Measurements from ENCODE around the gene FMNL1. TPM values are rescaled to one million over a fixed set of nuclear protein-coding genes. Genes with fewer than 3 reads are reported as not detected.

Gene FMNL1
- polyA plus RNA-seq, 2 donors: 4.3 to 5.2 TPM

- WGBS, 2 donors: 17 to 27% methylated on average over 28 to 33 of the region's 33 CpGs
These were observed 757 bp downstream of the FMNL1 start for GRCh38 chr17:45222289-45222995.

GRCh38 chr17:45222996-45223538 lies 1.4 kb downstream of the FMNL1 start:
- Histone ChIP-seq H3K27me3 (ENCODE audit: control insufficient read depth in 1 of 2, insufficient read depth in 2 of 2, low read length in 2 of 2) (no peaks in the 10 kb centered on the region), H3K9me3 (ENCODE audit: control insufficient read depth in 2 of 2, insufficient read depth in 1 of 2, low read depth in 1 of 2, low read length in 1 of 2) (no peaks in the 10 kb centered on the region), H3K36me3 (ENCODE audit: control insufficient read depth in 2 of 2, insufficient read depth in 2 of 2, low read length in 1 of 2) (no peaks in the 10 kb centered on the region), H3K4me1 (ENCODE audit: control insufficient read depth in 2 of 2, insufficient read depth in 2 of 2, low read length in 1 of 2) (peaks cover 0 to 3% of the 10 kb centered on the region in 2 donors), H3K27ac (ENCODE audit: low read depth in 2 of 2, low read length in 1 of 2) (peak overlapping the region; percentile 37 to 64), H3K4me3 (ENCODE audit: low read depth in 1 of 2, low read length in 2 of 2) (peak overlapping the region; percentile 34 to 47)
- WGBS, 2 donors: 72 to 75% methylated on average over 8 of the region's 8 CpGs

More at GRCh38 chr17:45222289-45222995, 757 bp downstream of the FMNL1 start:
- Histone ChIP-seq H3K36me3 (ENCODE audit: control insufficient read depth in 2 of 2, insufficient read depth in 2 of 2, low read length in 1 of 2) (no peaks in the 10 kb centered on the region), H3K4me3 (ENCODE audit: low read depth in 1 of 2, low read length in 2 of 2) (peak overlapping the region; percentile 47 to 54), H3K9me3 (ENCODE audit: control insufficient read depth in 2 of 2, insufficient read depth in 1 of 2, low read depth in 1 of 2, low read length in 1 of 2) (no peaks in the 10 kb centered on the region), H3K27me3 (ENCODE audit: control insufficient read depth in 1 of 2, insufficient read depth in 2 of 2, low read length in 2 of 2) (no peaks in the 10 kb centered on the region), H3K4me1 (ENCODE audit: control insufficient read depth in 2 of 2, insufficient read depth in 2 of 2, low read length in 1 of 2) (peaks cover 0 to 3% of the 10 kb centered on the region in 2 donors), H3K27ac (ENCODE audit: low read depth in 2 of 2, low read length in 1 of 2) (peak overlapping the region; percentile 37 to 64)

DNA sequence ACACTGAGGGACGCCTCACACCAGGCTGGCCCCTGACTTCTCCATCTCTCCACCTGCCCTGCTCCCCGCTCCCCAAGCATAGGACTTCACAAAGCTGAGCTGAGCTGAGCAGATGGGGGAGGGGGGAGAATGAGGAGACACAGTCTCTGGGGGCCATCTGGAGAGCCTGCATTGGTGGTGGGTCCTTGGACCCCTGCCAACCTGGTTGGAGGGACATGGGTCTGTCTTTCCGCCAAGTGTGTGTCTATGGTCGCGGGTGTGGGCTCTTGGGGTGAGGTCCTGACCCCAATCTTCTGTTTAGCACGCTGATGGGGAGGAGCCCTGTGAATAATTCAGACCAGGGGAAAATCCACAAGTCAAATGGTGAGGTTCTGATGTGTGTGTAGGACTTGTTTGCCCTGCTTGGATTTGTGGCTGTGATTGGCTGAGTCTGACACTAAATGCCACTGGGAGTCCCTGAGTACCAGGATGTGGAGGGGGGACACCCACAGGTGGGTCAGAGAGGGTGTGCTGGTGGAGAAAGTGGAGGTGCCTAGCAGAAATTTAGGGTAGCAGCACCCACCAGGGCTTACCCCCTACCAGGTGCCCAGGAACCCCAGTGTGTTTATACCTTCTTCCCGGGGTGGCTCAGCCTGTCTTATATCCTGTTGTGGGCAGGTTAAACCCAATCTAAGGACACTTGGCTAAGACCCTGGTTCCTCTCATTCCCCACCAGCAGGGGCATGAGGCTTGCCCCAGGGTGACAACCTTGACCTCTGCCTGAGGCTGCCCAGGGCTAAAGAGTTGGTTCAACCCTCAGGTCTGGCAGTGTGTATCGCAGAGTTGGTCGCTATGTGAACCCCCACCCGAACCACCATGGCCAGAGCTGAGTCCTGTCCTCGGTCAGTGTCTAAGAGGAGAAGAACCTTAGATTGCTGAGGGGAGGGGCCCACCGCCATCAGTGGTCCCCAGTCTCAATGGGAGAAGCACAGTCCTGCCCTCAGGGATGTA lies 2.1 kb downstream of the FMNL1 start:
- Histone ChIP-seq H3K4me3 (ENCODE audit: low read depth in 1 of 2, low read length in 2 of 2) (peak overlapping the region; percentile 34 to 47), H3K36me3 (ENCODE audit: control insufficient read depth in 2 of 2, insufficient read depth in 2 of 2, low read length in 1 of 2) (no peaks in the 10 kb centered on the region), H3K27me3 (ENCODE audit: control insufficient read depth in 1 of 2, insufficient read depth in 2 of 2, low read length in 2 of 2) (no peaks in the 10 kb centered on the region), H3K27ac (ENCODE audit: low read depth in 2 of 2, low read length in 1 of 2) (peak overlapping the region in 1 of 2 donors; percentile 37), H3K9me3 (ENCODE audit: control insufficient read depth in 2 of 2, insufficient read depth in 1 of 2, low read depth in 1 of 2, low read length in 1 of 2) (no peaks in the 10 kb centered on the region), H3K4me1 (ENCODE audit: control insufficient read depth in 2 of 2, insufficient read depth in 2 of 2, low read length in 1 of 2) (peaks cover 0 to 3% of the 10 kb centered on the region in 2 donors)
- WGBS, 2 donors: 78 to 79% methylated on average over 12 of the region's 12 CpGs

DNA sequence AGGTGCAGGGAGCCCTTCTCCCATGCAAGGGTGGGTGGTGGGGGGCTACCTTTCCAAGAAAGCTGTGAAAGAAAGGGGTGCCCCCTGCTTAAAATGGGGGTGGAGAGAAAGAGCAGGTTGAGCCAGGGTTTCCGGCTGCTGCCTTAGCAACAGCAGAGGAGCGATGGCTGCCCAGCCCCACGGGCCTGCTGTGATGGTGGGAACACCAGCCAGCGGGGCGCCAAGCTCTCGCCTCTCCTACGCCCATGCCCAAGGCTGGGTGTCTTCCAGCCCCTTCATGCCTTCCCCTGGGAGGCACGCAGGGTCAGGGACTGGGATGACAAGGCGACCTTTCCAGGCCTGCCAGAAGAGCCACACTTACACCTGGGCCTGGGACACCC lies 3.0 kb downstream of the FMNL1 start:
- peak overlapping the region; percentile 19 to 62 for H3K27ac ChIP-seq (ENCODE audit: low read depth in 2 of 2, low read length in 1 of 2)
- no peaks in the 10 kb centered on the region for H3K27me3 ChIP-seq (ENCODE audit: control insufficient read depth in 1 of 2, insufficient read depth in 2 of 2, low read length in 2 of 2)
- no peaks in the 10 kb centered on the region for H3K9me3 ChIP-seq (ENCODE audit: control insufficient read depth in 2 of 2, insufficient read depth in 1 of 2, low read depth in 1 of 2, low read length in 1 of 2)
- H3K36me3 ChIP-seq (ENCODE audit: control insufficient read depth in 2 of 2, insufficient read depth in 2 of 2, low read length in 1 of 2): no peaks in the 10 kb centered on the region
- peaks cover 0 to 5% of the 10 kb centered on the region in 2 donors for H3K4me1 ChIP-seq (ENCODE audit: control insufficient read depth in 2 of 2, insufficient read depth in 2 of 2, low read length in 1 of 2)
- peak overlapping the region in 1 of 2 donors; percentile 12 for H3K4me3 ChIP-seq (ENCODE audit: low read depth in 1 of 2, low read length in 2 of 2)
- 68% methylated on average over 9 of the region's 9 CpGs for WGBS, 2 donors

DNA sequence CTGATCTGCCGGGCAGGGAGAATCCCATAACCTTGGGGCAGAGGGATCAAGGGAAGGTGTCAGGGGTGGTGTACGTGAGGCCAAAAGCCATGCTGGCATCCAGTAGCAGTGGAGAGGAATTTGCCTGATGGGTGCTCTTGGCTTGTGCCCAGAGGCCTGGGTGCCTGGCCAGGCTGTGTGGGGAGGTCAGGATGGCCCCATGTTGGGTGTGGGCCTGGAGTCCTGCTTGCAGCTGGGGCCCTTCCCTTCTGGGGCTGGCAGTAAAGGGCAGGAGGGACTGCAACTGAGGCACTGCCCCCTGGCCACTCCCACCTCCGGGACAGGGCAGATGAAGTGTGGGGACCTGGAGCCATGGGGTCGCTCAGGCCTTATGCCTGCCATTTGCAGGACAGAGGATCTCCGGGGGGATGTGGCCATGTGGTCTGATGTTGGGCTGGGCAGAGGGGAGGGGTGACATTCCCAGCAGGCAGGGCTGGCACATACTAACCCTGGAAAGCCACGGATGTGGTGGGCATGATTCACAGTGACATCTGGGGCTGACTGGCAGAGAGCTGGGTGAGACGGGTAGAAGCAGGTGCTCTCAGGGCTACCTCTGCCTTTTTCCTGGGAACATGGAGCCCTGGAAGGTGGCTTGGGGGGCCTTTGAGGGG lies 3.5 kb downstream of the FMNL1 start:
- Histone ChIP-seq H3K4me3 (ENCODE audit: low read depth in 1 of 2, low read length in 2 of 2) (peak overlapping the region in 1 of 2 donors; percentile 11), H3K36me3 (ENCODE audit: control insufficient read depth in 2 of 2, insufficient read depth in 2 of 2, low read length in 1 of 2) (no peaks in the 10 kb centered on the region), H3K27ac (ENCODE audit: low read depth in 2 of 2, low read length in 1 of 2) (peak overlapping the region; percentile 54 to 62), H3K27me3 (ENCODE audit: control insufficient read depth in 1 of 2, insufficient read depth in 2 of 2, low read length in 2 of 2) (no peaks in the 10 kb centered on the region), H3K4me1 (ENCODE audit: control insufficient read depth in 2 of 2, insufficient read depth in 2 of 2, low read length in 1 of 2) (peaks cover 0 to 7% of the 10 kb centered on the region in 2 donors), H3K9me3 (ENCODE audit: control insufficient read depth in 2 of 2, insufficient read depth in 1 of 2, low read depth in 1 of 2, low read length in 1 of 2) (no peaks in the 10 kb centered on the region)
- WGBS, 2 donors: 62 to 68% methylated on average over 7 of the region's 7 CpGs

- H3K9me3 ChIP-seq (ENCODE audit: control insufficient read depth in 2 of 2, insufficient read depth in 1 of 2, low read depth in 1 of 2, low read length in 1 of 2): no peaks in the 10 kb centered on the region
- WGBS, 2 donors: 69 to 74% methylated on average over 11 of the region's 11 CpGs
- no peak overlapping the region for H3K4me3 ChIP-seq (ENCODE audit: low read depth in 1 of 2, low read length in 2 of 2)
These were observed 4.4 kb downstream of the FMNL1 start for GRCh38 chr17:45225964-45226530.

GRCh38 chr17:45226576-45226975 lies 4.9 kb downstream of the FMNL1 start:
- peaks cover 0 to 17% of the 10 kb centered on the region in 2 donors for H3K4me1 ChIP-seq (ENCODE audit: control insufficient read depth in 2 of 2, insufficient read depth in 2 of 2, low read length in 1 of 2)
- no peaks in the 10 kb centered on the region for H3K36me3 ChIP-seq (ENCODE audit: control insufficient read depth in 2 of 2, insufficient read depth in 2 of 2, low read length in 1 of 2)
- peak overlapping the region; percentile 36 to 63 for H3K27ac ChIP-seq (ENCODE audit: low read depth in 2 of 2, low read length in 1 of 2)
- H3K27me3 ChIP-seq (ENCODE audit: control insufficient read depth in 1 of 2, insufficient read depth in 2 of 2, low read length in 2 of 2): no peaks in the 10 kb centered on the region
- 66 to 74% methylated on average over 3 of the region's 3 CpGs for WGBS, 2 donors
- no peaks in the 10 kb centered on the region for H3K9me3 ChIP-seq (ENCODE audit: control insufficient read depth in 2 of 2, insufficient read depth in 1 of 2, low read depth in 1 of 2, low read length in 1 of 2)
- H3K4me3 ChIP-seq (ENCODE audit: low read depth in 1 of 2, low read length in 2 of 2): no peak overlapping the region

More at GRCh38 chr17:45225964-45226530, 4.4 kb downstream of the FMNL1 start:
- Histone ChIP-seq H3K36me3 (ENCODE audit: control insufficient read depth in 2 of 2, insufficient read depth in 2 of 2, low read length in 1 of 2) (no peaks in the 10 kb centered on the region), H3K27me3 (ENCODE audit: control insufficient read depth in 1 of 2, insufficient read depth in 2 of 2, low read length in 2 of 2) (no peaks in the 10 kb centered on the region), H3K27ac (ENCODE audit: low read depth in 2 of 2, low read length in 1 of 2) (peak overlapping the region; percentile 62 to 63), H3K4me1 (ENCODE audit: control insufficient read depth in 2 of 2, insufficient read depth in 2 of 2, low read length in 1 of 2) (peaks cover 0 to 13% of the 10 kb centered on the region in 2 donors)

GRCh38 chr17:45227101-45227925 lies 5.6 kb downstream of the FMNL1 start:
- WGBS, 2 donors: 65 to 70% methylated on average over 8 of the region's 8 CpGs
- Histone ChIP-seq H3K36me3 (ENCODE audit: control insufficient read depth in 2 of 2, insufficient read depth in 2 of 2, low read length in 1 of 2) (no peaks in the 10 kb centered on the region), H3K27ac (ENCODE audit: low read depth in 2 of 2, low read length in 1 of 2) (peak overlapping the region; percentile 36 to 79), H3K9me3 (ENCODE audit: control insufficient read depth in 2 of 2, insufficient read depth in 1 of 2, low read depth in 1 of 2, low read length in 1 of 2) (no peaks in the 10 kb centered on the region), H3K4me3 (ENCODE audit: low read depth in 1 of 2, low read length in 2 of 2) (no peak overlapping the region), H3K27me3 (ENCODE audit: control insufficient read depth in 1 of 2, insufficient read depth in 2 of 2, low read length in 2 of 2) (no peaks in the 10 kb centered on the region), H3K4me1 (ENCODE audit: control insufficient read depth in 2 of 2, insufficient read depth in 2 of 2, low read length in 1 of 2) (peaks cover 0 to 17% of the 10 kb centered on the region in 2 donors)
